NCI-H446 treated with DMSO at 0.1 percent for 48 hours (cell line): ENCODE data around the gene PYY.
A peak's percentile ranks its signal among the peaks of the same experiment; 100 is the strongest.

Source experiments
- DNase-seq: peaks from one replicate; lab custom pipeline; 2025; lab: John Stamatoyannopoulos, UW

Gene PYY

GRCh38 chr17:43915559-43915958 lies 38.2 kb downstream of the PYY start:
- no peak for DNase-seq

GRCh38 chr17:43914451-43914850 lies 39.3 kb downstream of the PYY start:
- DNase-seq, result no peak

GRCh38 chr17:43913584-43913983 lies 40.2 kb downstream of the PYY start:
- no peak for DNase-seq

- DNase-seq, result no peak
Measured at GRCh38 chr17:43912635-43913304, 41.0 kb downstream of the PYY start.

DNA sequence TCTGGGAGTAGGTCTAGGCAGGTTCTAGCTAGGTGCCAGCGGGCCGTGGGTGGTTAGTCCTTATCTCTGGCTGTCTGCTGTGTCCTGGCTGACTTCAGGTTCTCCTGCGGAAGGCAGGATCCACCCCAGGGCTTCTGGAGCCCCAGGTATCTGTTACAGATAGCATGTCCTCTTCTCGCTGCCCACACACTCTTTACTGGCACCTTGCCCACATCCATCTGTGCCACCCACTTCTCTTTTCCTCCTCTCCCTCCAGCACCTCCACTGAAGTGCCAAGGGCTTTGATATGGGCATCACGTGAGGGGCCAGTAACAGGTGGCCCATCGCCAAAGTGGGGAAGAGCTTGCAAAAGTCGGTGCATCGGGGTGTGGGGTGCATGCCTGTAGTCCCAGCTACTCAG lies 41.8 kb downstream of the PYY start:
- no peak for DNase-seq

DNA sequence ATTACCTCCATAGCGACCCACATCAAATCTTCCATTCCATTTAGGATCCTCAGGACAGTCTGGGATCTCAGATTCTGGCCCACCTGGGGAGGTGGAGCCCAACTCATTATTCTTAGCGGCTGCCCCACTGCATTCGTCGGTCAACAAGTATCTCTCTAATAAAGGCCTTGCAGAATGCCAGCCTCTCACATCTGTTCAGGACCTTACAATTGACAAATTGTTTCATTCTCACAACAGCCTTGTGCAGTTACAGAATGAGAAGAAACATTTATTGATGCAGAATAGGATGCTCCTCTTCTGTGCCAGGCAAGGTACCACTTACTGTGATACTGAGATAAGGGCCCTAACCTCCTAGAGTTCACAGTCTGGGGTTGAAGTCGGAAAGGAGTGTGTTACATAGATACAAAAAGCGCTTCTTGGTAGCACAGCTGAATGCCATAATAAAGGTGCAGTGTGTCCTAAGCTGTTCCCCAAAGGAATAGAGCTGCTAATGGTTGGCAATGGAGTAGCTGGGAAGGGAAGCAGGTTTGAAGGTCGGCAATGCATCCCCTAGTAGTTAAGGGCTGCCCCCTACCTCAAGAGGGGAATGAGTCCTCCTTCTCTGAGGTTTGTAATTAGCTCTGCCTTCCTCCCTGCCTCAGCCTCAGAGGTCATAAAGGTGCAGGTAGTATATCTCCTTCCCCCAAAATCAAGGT lies 44.1 kb downstream of the PYY start:
- no peak for DNase-seq

DNA sequence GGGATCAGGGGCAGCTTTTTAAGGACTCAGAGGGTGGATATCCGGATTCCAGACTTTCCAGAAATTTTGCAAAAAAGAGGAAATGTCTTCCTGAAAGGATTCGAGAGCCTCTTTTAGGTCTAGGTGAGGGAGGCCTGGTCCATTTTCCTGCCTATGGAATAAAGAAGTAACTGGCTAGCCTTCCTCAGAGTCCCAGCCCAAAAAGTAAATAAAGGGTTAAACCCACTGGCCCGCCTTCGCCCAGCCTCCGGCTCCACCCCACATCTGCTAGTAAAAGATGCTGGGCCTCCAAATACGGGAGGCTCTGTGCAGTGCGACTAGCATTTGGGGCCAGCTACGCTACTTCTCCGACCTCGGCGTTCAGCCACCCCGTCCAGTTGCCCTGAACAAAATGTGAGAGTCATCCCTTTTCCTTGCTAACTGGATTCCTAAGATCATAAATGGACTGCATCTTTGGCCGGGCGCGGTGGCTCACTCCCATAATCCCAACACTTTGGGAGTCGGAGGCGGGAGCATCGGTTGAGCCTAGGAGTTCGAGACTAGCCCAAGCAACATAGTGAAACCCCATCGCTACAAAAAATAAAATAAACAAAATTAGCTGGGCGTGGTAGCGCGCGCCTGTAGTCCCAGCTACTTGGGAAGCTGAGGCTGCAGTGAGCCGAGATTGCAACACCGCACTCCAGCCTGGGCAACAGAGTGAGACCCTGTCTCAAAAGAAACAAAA lies 45.6 kb downstream of the PYY start:
- DNase-seq, result peak; percentile 7

GRCh38 chr17:43907425-43907981 lies 46.2 kb downstream of the PYY start, which contains the start of gene MPP2:
TSS of gene MPP2 (minus strand) at chr17:43907536. CDS start at chr17:43904460, 3,076 bp downstream.
- DNase-seq, result peak; percentile 40

DNA sequence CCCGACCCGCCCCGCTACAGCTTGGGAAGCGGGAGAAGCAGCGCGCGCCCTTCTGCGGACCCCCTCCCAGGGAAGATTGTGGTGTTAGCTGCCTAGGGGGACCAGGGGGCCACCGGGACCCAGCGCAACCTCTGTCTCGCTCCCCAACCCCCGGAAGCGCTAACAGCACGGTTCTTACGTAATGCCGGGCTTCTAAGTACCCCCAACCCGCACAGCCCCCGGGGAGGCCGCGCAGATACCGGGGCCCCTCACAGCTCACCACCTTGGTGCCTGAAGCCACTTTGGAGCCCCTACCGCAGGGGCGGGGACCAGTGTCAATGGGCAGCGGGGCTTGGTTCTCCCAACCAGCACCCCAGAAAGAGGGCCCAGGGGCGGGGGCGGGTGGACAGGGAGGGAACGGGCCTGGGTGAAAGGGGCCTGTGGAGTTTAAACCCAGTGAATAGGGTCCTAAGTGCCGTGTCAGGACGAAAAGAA lies 46.8 kb downstream of the PYY start:
- no peak for DNase-seq

DNA sequence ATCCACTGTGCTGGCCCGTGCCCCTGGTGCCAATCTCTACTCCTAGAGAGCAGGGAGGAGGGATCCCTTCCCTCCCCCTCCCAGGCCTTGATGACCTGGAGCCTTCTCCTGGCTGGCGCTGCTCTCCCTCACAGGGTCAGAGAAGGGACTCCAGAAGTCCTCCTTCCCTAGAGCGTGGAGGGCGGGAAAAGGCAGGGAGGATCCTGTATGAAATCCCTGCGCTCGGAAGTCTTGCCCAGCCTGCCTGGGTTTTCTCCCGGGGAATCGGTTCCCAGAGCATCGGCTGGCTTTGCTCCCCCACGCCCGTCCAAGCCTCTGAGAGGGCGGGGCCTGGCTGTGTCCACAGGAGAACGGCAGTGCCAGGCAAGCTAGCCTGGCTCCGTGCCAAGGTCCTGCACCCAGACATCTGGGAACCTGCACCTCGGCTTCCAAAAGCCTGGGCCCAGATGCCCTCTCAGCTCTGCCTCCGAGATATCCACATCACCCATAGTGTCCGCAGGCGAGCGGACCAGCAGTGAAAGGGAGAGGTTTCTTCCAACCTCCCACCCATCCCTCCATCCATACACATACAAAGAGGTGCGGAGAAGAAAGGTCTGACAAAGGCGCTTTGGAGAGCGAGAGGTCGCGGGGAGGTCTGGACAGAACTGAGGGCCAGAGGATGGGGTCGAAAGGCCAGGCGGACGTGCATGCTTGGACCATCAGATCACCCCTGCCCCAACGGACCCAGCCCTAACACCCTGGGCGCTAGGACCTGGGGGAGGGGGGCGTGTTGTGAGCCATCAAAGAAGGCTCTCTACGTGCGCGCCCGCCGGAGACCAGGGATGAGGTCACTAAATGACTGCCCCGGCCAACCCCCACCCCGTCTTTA lies 47.5 kb downstream of the PYY start:
- DNase-seq, result no peak

GRCh38 chr17:43905400-43905984 lies 48.2 kb downstream of the PYY start:
- DNase-seq, result no peak
